ENCODE measurements around the gene SIK2. TPM values are rescaled to one million over a fixed set of nuclear protein-coding genes. Genes with fewer than 3 reads are reported as not detected.

SIK2 gene
- total RNA-seq, 1 donor from 2014 or later = 21.8 TPM

GRCh38 chr11:111761036-111761435 is 158.8 kb downstream of the SIK2 start:
- Mint-ChIP-seq H3K4me3 (no peak overlapping the region), H3K4me1 (peaks cover 34% of the 10 kb centered on the region), H3K36me3 (ENCODE audit: low read depth) (peaks cover 18% of the 10 kb centered on the region), H3K27me3 (ENCODE audit: low read depth) (no peaks in the 10 kb centered on the region), H3K9me3 (no peaks in the 10 kb centered on the region), H3K27ac (ENCODE audit: unreplicated experiment) (no peak overlapping the region)
- TF ChIP-seq CTCF (conservative IDR thresholded peaks at IDR 0.05) = no peak
- DNase-seq (ENCODE audit: low read depth, low spot score) = no peak

- no peak for TF ChIP-seq CTCF (conservative IDR thresholded peaks at IDR 0.05)
Measured at GRCh38 chr11:111762526-111762925, 160.3 kb downstream of the SIK2 start.

DNA sequence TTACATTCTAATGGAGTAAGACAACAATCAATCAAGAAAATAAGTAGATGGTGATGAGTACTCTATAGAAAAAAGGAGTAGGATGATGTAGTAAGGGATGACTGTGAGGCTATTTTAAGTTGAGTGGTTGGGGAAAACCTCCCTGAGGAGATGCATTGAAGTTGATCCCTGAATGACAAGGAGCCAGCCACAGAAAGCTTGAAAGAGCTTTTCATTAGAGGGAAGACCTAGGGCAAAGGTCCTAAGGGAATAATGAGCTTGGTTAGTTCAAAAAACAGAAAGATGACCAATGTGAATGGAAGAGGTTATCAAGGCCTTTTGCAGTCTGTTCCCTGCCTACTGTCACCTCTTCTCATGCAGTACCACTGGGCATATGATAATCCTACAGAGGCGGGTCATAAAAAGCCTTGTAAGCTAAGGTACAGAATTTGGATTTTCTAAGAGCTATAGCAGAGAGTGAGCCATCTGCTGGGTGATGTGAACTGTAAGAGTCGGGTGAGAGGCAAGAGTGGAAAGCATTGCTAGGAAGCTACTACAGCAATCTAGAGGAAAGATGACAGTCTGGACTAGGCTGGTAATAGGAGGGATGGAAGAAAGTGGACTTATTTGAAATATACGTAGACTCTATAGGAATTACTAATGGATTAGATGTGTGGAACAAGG is 160.9 kb downstream of the SIK2 start:
- peak overlapping the region; percentile 74 for H3K4me3 Mint-ChIP-seq
- DNase-seq (ENCODE audit: low read depth, low spot score) = no peak
- no peaks in the 10 kb centered on the region for H3K9me3 Mint-ChIP-seq
- no peak overlapping the region for H3K27ac Mint-ChIP-seq (ENCODE audit: unreplicated experiment)
- H3K27me3 Mint-ChIP-seq (ENCODE audit: low read depth) = no peaks in the 10 kb centered on the region
- no peak for TF ChIP-seq CTCF (conservative IDR thresholded peaks at IDR 0.05)
- H3K4me1 Mint-ChIP-seq = peaks cover 41% of the 10 kb centered on the region
- H3K36me3 Mint-ChIP-seq (ENCODE audit: low read depth) = peaks cover 13% of the 10 kb centered on the region

More at GRCh38 chr11:111762526-111762925, 160.3 kb downstream of the SIK2 start:
- H3K27me3 Mint-ChIP-seq (ENCODE audit: low read depth) = no peaks in the 10 kb centered on the region
- no peaks in the 10 kb centered on the region for H3K9me3 Mint-ChIP-seq
- peaks cover 41% of the 10 kb centered on the region for H3K4me1 Mint-ChIP-seq
- H3K4me3 Mint-ChIP-seq = peak overlapping the region; percentile 74
- peaks cover 16% of the 10 kb centered on the region for H3K36me3 Mint-ChIP-seq (ENCODE audit: low read depth)
- DNase-seq (ENCODE audit: low read depth, low spot score) = no peak
- no peak overlapping the region for H3K27ac Mint-ChIP-seq (ENCODE audit: unreplicated experiment)

- no peaks in the 10 kb centered on the region for H3K27me3 Mint-ChIP-seq (ENCODE audit: low read depth)
Measured at GRCh38 chr11:111764621-111765020, 162.4 kb downstream of the SIK2 start.

GRCh38 chr11:111765320-111765983 is 163.2 kb downstream of the SIK2 start:
- DNase-seq (ENCODE audit: low read depth, low spot score) = no peak
- peaks cover 41% of the 10 kb centered on the region for H3K4me1 Mint-ChIP-seq
- peak overlapping the region; percentile 99 for H3K4me3 Mint-ChIP-seq
- peak overlapping the region; percentile 54 for H3K27ac Mint-ChIP-seq (ENCODE audit: unreplicated experiment)
- no peaks in the 10 kb centered on the region for H3K27me3 Mint-ChIP-seq (ENCODE audit: low read depth)
- peaks cover 3% of the 10 kb centered on the region for H3K36me3 Mint-ChIP-seq (ENCODE audit: low read depth)
- H3K9me3 Mint-ChIP-seq = no peaks in the 10 kb centered on the region
- TF ChIP-seq CTCF (conservative IDR thresholded peaks at IDR 0.05) = no peak

More at GRCh38 chr11:111764621-111765020, 162.4 kb downstream of the SIK2 start:
- no peak for TF ChIP-seq CTCF (conservative IDR thresholded peaks at IDR 0.05)
- Mint-ChIP-seq H3K27ac (ENCODE audit: unreplicated experiment) (no peak overlapping the region), H3K4me1 (peaks cover 41% of the 10 kb centered on the region), H3K9me3 (no peaks in the 10 kb centered on the region), H3K36me3 (ENCODE audit: low read depth) (peaks cover 6% of the 10 kb centered on the region), H3K4me3 (peak overlapping the region; percentile 99)
- DNase-seq (ENCODE audit: low read depth, low spot score) = no peak
